ENCODE measurements around the gene SLC13A3. TPM values are rescaled to one million over a fixed set of nuclear protein-coding genes. Genes with fewer than 3 reads are reported as not detected.

SLC13A3 gene
- total RNA-seq, 1 experiment from 2014 or later, result 0.39 TPM

GRCh38 chr20:46639587-46639986 lies 11.7 kb downstream of the SLC13A3 start:
- no peaks in the 10 kb centered on the region for H3K36me3 ChIP-seq (ENCODE audit: control insufficient read depth, insufficient read depth, low read length)
- Mint-ChIP-seq H3K36me3 (ENCODE audit: insufficient read depth, unreplicated experiment) (no peaks in the 10 kb centered on the region), H3K9me3 (ENCODE audit: unreplicated experiment) (no peaks in the 10 kb centered on the region), H3K27me3 (ENCODE audit: insufficient read depth, unreplicated experiment) (peaks cover 8% of the 10 kb centered on the region), H3K4me3 (ENCODE audit: unreplicated experiment) (no peak overlapping the region), H3K27ac (ENCODE audit: unreplicated experiment) (no peak overlapping the region), H3K4me1 (ENCODE audit: low read depth, unreplicated experiment) (peaks cover 12% of the 10 kb centered on the region)
- intact Hi-C loops (cut with micrococcal nuclease; ENCODE audit: unreplicated experiment), result no loop called here
- no peak for TF ChIP-seq CTCF (IDR thresholded peaks at IDR 0.05; ENCODE audit: insufficient read depth in 1 of 2, low read depth in 1 of 2, low read length in 1 of 2, severe bottlenecking in 1 of 2, unreplicated experiment in 1 of 2)
- ChIA-PET POLR2A (no interaction called here), CTCF (no interaction called here)
- H3K4me3 ChIP-seq (ENCODE audit: low read depth, low read length), result no peak overlapping the region
- BruUV-seq (replicated peaks), result no TSS peak
- DNase-seq, result no peak
- no peaks in the 10 kb centered on the region for H3K27me3 ChIP-seq (replicated peaks; ENCODE audit: control insufficient read depth, insufficient read depth, low read length)
- H3K4me1 ChIP-seq, result peaks cover 12% of the 10 kb centered on the region
- H3K9me3 ChIP-seq, result peaks cover 6% of the 10 kb centered on the region; the same call in 1 of the 2 replicates

GRCh38 chr20:46638898-46639274 lies 12.4 kb downstream of the SLC13A3 start:
- no peaks in the 10 kb centered on the region for H3K9me3 Mint-ChIP-seq (ENCODE audit: unreplicated experiment)
- H3K27ac Mint-ChIP-seq (ENCODE audit: unreplicated experiment), result no peak overlapping the region
- DNase-seq, result no peak
- H3K36me3 Mint-ChIP-seq (ENCODE audit: insufficient read depth, unreplicated experiment), result no peaks in the 10 kb centered on the region
- no peak for TF ChIP-seq CTCF (IDR thresholded peaks at IDR 0.05; ENCODE audit: insufficient read depth in 1 of 2, low read depth in 1 of 2, low read length in 1 of 2, severe bottlenecking in 1 of 2, unreplicated experiment in 1 of 2)
- intact Hi-C loops (cut with micrococcal nuclease; ENCODE audit: unreplicated experiment), result no loop called here
- H3K9me3 ChIP-seq, result peaks cover 6% of the 10 kb centered on the region; the same call in 1 of the 2 replicates
- H3K36me3 ChIP-seq (ENCODE audit: control insufficient read depth, insufficient read depth, low read length), result no peaks in the 10 kb centered on the region
- H3K4me1 ChIP-seq, result peaks cover 12% of the 10 kb centered on the region
- ChIA-PET CTCF (interaction anchor here (0.5 kb wide), 1 partner anchor 413 kb away, joined by 5 read pairs; no protein-coding TSS in a partner anchor), POLR2A (no interaction called here)
- H3K4me3 Mint-ChIP-seq (ENCODE audit: unreplicated experiment), result no peak overlapping the region
- no TSS peak for BruUV-seq (replicated peaks)
- H3K4me1 Mint-ChIP-seq (ENCODE audit: low read depth, unreplicated experiment), result peaks cover 12% of the 10 kb centered on the region
- no peak overlapping the region for H3K4me3 ChIP-seq (ENCODE audit: low read depth, low read length)
- H3K27me3 Mint-ChIP-seq (ENCODE audit: insufficient read depth, unreplicated experiment), result peaks cover 8% of the 10 kb centered on the region
- H3K27me3 ChIP-seq (replicated peaks; ENCODE audit: control insufficient read depth, insufficient read depth, low read length), result no peaks in the 10 kb centered on the region

- H3K36me3 ChIP-seq (ENCODE audit: control insufficient read depth, insufficient read depth, low read length), result no peaks in the 10 kb centered on the region
- ChIA-PET CTCF (interaction anchor here (0.5 kb wide), 1 partner anchor 412 kb away, joined by 5 read pairs; no protein-coding TSS in a partner anchor), POLR2A (no interaction called here)
- Mint-ChIP-seq H3K9me3 (ENCODE audit: unreplicated experiment) (no peaks in the 10 kb centered on the region), H3K4me3 (ENCODE audit: unreplicated experiment) (no peak overlapping the region), H3K27me3 (ENCODE audit: insufficient read depth, unreplicated experiment) (peaks cover 6% of the 10 kb centered on the region), H3K4me1 (ENCODE audit: low read depth, unreplicated experiment) (peaks cover 12% of the 10 kb centered on the region), H3K36me3 (ENCODE audit: insufficient read depth, unreplicated experiment) (no peaks in the 10 kb centered on the region), H3K27ac (ENCODE audit: unreplicated experiment) (peak overlapping the region; percentile 40)
- peaks cover 6% of the 10 kb centered on the region; the same call in 1 of the 2 replicates for H3K9me3 ChIP-seq
- intact Hi-C loops (cut with micrococcal nuclease; ENCODE audit: unreplicated experiment), result no loop called here
- peaks cover 12% of the 10 kb centered on the region for H3K4me1 ChIP-seq
- TF ChIP-seq CTCF (IDR thresholded peaks at IDR 0.05; ENCODE audit: insufficient read depth in 1 of 2, low read depth in 1 of 2, low read length in 1 of 2, severe bottlenecking in 1 of 2, unreplicated experiment in 1 of 2), result no peak
- no peak overlapping the region for H3K4me3 ChIP-seq (ENCODE audit: low read depth, low read length)
- peak; percentile 39 to 74 for DNase-seq
- no peaks in the 10 kb centered on the region for H3K27me3 ChIP-seq (replicated peaks; ENCODE audit: control insufficient read depth, insufficient read depth, low read length)
- no TSS peak for BruUV-seq (replicated peaks)
These were observed 12.9 kb downstream of the SLC13A3 start for GRCh38 chr20:46638134-46638897.
